PFSK-1 (cell line): ENCODE measurements around the gene AP1M1.

Experiments
- FOXP2 ChIP-seq: optimal IDR thresholded peaks from 2 replicates; pipeline ENCODE3; 2011; ENCODE audit warnings: borderline replicate concordance, control low read depth, inconsistent platforms; ENCODE audit not compliant: insufficient read depth; ENCODE audit errors: extremely low read length, extremely low read depth
- POLR2AphosphoS5 ChIP-seq: IDR thresholded peaks from 2 replicates; pipeline ENCODE4 v1.6.1; 2012; ENCODE audit warnings: low read depth, mild to moderate bottlenecking, control low read depth, low read length, moderate library complexity
- SIN3A ChIP-seq: IDR thresholded peaks from 2 replicates; pipeline ENCODE4 v1.6.1; 2012; ENCODE audit warnings: mild to moderate bottlenecking, low read length, moderate library complexity, borderline replicate concordance; ENCODE audit not compliant: insufficient read depth
- TAF1 ChIP-seq: IDR thresholded peaks from 2 replicates; pipeline ENCODE4 v1.6.1; 2012; ENCODE audit warnings: low read length, control low read depth, borderline replicate concordance; ENCODE audit not compliant: insufficient read depth
- TF ChIP-seq, protein P1 (sequence below), 2 experiments: IDR thresholded peaks; 2 replicates each; pipeline versions ENCODE4 v1.6.1 to v1.8.0; 2011 to 2012; ENCODE audit warnings: low read depth in 2 of 2, low read length in 2 of 2, control low read depth in 1 of 2, inconsistent platforms in 1 of 2, mild to moderate bottlenecking in 1 of 2, moderate library complexity in 1 of 2; ENCODE audit not compliant: insufficient read depth in 1 of 2

The AP1M1 gene

DNA sequence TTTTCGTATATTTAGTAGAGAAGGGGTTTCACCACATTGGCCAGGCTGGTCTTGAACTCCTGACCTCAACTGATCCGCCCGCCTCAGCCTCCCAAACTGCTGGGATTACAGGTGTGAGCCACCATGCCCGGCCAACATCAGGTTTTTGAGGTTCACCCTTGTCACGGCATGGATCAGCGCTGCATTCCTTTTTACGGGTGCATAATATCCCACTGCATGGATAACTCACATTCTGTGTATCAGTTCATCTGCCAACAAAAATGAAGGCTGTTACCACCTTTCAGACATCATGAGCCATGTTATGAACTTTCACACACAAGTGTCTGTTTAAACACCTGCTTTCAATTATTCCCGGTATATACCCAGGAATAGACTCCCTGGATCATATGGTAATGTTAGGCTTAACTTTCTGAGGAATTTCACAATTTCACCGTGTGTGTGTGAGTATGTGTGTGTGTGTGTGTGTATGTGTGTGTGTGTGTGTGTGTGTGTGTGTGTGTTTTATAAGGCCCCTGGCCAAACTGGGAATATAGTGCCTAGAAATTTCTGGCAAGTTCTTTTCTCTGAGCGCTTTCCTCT lies 52.2 kb downstream of the AP1M1 start:
- TF ChIP-seq TAF1 = no peak
- TF ChIP-seq SIN3A = no peak
- no peak for TF ChIP-seq FOXP2
- no peak for TF ChIP-seq POLR2AphosphoS5
- TF ChIP-seq, protein P1, sequence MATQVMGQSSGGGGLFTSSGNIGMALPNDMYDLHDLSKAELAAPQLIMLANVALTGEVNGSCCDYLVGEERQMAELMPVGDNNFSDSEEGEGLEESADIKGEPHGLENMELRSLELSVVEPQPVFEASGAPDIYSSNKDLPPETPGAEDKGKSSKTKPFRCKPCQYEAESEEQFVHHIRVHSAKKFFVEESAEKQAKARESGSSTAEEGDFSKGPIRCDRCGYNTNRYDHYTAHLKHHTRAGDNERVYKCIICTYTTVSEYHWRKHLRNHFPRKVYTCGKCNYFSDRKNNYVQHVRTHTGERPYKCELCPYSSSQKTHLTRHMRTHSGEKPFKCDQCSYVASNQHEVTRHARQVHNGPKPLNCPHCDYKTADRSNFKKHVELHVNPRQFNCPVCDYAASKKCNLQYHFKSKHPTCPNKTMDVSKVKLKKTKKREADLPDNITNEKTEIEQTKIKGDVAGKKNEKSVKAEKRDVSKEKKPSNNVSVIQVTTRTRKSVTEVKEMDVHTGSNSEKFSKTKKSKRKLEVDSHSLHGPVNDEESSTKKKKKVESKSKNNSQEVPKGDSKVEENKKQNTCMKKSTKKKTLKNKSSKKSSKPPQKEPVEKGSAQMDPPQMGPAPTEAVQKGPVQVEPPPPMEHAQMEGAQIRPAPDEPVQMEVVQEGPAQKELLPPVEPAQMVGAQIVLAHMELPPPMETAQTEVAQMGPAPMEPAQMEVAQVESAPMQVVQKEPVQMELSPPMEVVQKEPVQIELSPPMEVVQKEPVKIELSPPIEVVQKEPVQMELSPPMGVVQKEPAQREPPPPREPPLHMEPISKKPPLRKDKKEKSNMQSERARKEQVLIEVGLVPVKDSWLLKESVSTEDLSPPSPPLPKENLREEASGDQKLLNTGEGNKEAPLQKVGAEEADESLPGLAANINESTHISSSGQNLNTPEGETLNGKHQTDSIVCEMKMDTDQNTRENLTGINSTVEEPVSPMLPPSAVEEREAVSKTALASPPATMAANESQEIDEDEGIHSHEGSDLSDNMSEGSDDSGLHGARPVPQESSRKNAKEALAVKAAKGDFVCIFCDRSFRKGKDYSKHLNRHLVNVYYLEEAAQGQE (IDR thresholded peaks at IDR 0.05; ENCODE audit: insufficient read depth in 1 of 2, low read depth in 2 of 2, low read length in 2 of 2) = no peak

DNA sequence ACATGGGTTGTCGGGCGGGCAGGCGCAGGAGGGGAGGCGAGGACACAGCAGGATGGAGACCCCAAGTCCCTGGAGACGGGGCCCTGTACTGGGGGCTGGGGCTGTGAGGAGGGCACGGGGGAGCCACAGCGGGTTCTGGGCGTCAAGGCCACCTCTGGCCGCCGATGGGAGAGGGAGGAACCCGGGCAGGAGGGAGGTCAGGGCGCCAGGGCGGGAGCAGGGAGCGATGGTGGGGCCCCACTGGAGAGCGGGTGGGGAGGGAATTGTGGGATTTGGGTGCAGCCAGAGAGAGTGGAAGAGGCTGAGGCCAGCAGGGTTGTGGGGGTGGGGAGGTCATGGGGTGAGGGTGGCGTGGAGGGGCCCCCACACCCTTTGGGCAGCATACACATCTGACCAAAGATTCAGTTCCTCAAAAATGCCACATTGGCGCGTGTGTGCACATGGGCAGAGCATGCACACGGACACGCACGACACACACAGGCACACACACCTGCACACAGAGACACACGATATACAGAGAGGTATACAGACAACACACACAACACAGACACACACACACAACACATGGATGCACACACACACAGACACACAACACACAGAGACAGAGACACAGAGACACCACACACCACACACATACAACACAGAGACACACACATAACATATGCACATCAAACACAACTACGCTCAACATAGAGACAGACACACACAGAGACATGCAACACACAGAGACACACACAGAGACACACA lies 54.9 kb downstream of the AP1M1 start:
- TF ChIP-seq FOXP2 = no peak
- TF ChIP-seq, protein P1 (IDR thresholded peaks at IDR 0.05; ENCODE audit: insufficient read depth in 1 of 2, low read depth in 2 of 2, low read length in 2 of 2) = no peak
- no peak for TF ChIP-seq SIN3A
- no peak for TF ChIP-seq TAF1
- no peak for TF ChIP-seq POLR2AphosphoS5

DNA sequence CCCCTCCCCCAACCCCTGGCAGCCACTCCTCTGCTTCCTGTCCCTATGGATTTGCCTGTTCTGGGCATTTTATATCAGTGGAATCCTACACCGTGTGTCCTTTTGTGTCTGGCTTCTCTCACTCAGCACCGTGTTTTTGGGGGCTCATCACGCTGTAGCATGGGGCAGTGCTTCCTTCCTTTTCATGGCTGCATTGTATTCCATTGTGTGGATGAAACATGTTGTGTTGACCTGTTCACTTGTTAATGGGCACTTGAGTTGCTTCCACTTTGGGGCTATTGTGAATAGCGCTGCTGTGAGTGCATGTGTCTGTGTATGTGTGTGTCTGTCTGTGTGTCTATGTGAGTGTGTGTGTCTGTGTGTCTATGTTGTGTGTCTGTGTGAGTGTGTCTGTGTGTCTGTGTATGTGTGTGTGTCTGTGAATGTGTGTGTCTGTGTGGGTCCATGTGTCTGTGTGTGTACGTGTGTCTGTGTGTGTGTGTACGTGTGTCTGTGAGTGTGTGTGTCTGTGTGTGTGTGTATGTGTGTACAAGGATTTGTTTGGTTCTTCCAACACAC lies 57.2 kb downstream of the AP1M1 start:
- TF ChIP-seq TAF1 (no peak), FOXP2 (no peak), SIN3A (no peak), POLR2AphosphoS5 (no peak)
- TF ChIP-seq, protein P1 (IDR thresholded peaks at IDR 0.05; ENCODE audit: insufficient read depth in 1 of 2, low read depth in 2 of 2, low read length in 2 of 2) = no peak

DNA sequence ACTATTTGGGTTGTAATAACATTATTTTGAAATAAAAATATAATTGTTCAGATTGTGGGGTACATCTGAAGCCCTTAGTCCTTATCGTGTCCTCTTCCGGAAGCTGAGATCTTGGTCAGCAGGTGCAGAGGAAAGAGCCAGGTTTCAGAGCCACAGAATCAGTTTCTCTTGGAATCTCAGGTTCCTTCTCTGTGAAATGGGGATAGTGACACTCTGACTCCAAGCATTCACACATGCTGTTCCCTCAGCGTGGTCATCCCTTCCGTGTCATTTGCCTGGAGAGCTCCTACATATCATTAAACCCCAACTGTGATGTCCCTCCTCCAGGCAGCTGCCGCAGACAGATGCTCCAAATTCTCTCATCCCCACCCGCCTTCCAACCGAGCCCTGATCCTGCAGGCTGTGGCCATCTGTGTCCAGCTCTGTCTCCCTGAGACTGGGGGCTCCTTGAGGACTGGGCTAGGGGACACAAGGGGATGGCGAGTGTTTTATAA lies 59.8 kb downstream of the AP1M1 start:
- TF ChIP-seq SIN3A (no peak), POLR2AphosphoS5 (no peak), TAF1 (no peak), FOXP2 (no peak)
- TF ChIP-seq, protein P1 (IDR thresholded peaks at IDR 0.05; ENCODE audit: insufficient read depth in 1 of 2, low read depth in 2 of 2, low read length in 2 of 2) = no peak
